ENCODE data around the gene WBP1L.

The WBP1L gene

DNA sequence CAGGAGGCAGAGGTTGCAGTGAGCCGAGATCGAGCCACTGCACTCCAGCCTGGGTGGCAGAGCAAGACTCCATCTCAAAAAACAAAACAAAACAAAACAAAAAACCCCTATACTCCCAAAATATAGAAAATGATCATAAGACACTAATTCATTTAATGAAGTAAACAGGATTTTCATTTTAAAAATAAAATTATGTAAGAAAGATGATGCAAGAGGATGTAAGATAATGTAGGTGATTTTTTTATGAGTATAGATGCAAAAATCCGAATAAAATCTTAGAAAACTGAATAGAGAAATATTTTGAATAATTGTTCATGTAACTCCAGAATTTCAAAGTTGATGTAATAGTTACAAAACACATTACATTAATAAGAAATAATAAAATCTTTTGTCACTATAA is 121.9 kb downstream of the WBP1L start:
- H3K4me3 ChIP-seq (ENCODE audit: low read depth, low read length) = no peak overlapping the region
- TF ChIP-seq, protein P1, sequence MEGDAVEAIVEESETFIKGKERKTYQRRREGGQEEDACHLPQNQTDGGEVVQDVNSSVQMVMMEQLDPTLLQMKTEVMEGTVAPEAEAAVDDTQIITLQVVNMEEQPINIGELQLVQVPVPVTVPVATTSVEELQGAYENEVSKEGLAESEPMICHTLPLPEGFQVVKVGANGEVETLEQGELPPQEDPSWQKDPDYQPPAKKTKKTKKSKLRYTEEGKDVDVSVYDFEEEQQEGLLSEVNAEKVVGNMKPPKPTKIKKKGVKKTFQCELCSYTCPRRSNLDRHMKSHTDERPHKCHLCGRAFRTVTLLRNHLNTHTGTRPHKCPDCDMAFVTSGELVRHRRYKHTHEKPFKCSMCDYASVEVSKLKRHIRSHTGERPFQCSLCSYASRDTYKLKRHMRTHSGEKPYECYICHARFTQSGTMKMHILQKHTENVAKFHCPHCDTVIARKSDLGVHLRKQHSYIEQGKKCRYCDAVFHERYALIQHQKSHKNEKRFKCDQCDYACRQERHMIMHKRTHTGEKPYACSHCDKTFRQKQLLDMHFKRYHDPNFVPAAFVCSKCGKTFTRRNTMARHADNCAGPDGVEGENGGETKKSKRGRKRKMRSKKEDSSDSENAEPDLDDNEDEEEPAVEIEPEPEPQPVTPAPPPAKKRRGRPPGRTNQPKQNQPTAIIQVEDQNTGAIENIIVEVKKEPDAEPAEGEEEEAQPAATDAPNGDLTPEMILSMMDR (IDR thresholded peaks at IDR 0.05; ENCODE audit: low read depth, low read length, missing control alignments) = no peak
- no peak for DNase-seq (ENCODE audit: low read depth)
- in situ Hi-C loops (cut with HindIII; ENCODE audit: low sequenced_read_pairs) = no loop called here

All from astrocyte of the cerebellum (primary cell).